GM19035 (cell line): ENCODE results near the gene ME2.
"Not testable (repeated sequence)": the region's sequence is repeated elsewhere in the genome, so short reads cannot be mapped to it uniquely, and the experiment has no call there.

ENCODE experiments used
- ATAC-seq: cut with Tn5 transposase; IDR thresholded peaks from one replicate; pipeline ENCODE4 v1.9.1; 2021; ENCODE audit not compliant: unreplicated experiment

ME2 gene

GRCh38 chr18:50911006-50911405, 32.1 kb downstream of the ME2 start:
- no peak for ATAC-seq

GRCh38 chr18:50917021-50917420, 38.1 kb downstream of the ME2 start:
- no peak for ATAC-seq

- ATAC-seq, result no peak
Measured at GRCh38 chr18:50918153-50918552, 39.2 kb downstream of the ME2 start.

GRCh38 chr18:50924372-50924771, 45.5 kb downstream of the ME2 start:
- ATAC-seq, result no peak

- no peak for ATAC-seq
Measured at GRCh38 chr18:50926521-50926920, 47.6 kb downstream of the ME2 start.

GRCh38 chr18:50928551-50928950, 49.6 kb downstream of the ME2 start:
- no peak for ATAC-seq

GRCh38 chr18:50933684-50934083, 54.8 kb downstream of the ME2 start:
- ATAC-seq, result no peak

- no peak for ATAC-seq
Measured at GRCh38 chr18:50934545-50935211, 55.8 kb downstream of the ME2 start.

GRCh38 chr18:50935493-50936191, 56.7 kb downstream of the ME2 start:
- no peak for ATAC-seq

GRCh38 chr18:50937183-50937582, 58.3 kb downstream of the ME2 start:
- no peak for ATAC-seq

- ATAC-seq, result no peak
Measured at GRCh38 chr18:50938912-50939311, 60.0 kb downstream of the ME2 start.

GRCh38 chr18:50944245-50944932, 65.5 kb downstream of the ME2 start:
- ATAC-seq, result no peak

GRCh38 chr18:50945918-50946317, 67.0 kb downstream of the ME2 start:
- not testable (repeated sequence) for ATAC-seq

GRCh38 chr18:50947899-50948298, 69.0 kb downstream of the ME2 start:
- no peak for ATAC-seq

- ATAC-seq, result no peak
Measured at GRCh38 chr18:50949185-50949584, 70.3 kb downstream of the ME2 start.

GRCh38 chr18:50950626-50951025, 71.7 kb downstream of the ME2 start:
- ATAC-seq, result no peak

- no peak for ATAC-seq
Measured at GRCh38 chr18:50953822-50954221, 74.9 kb downstream of the ME2 start.

GRCh38 chr18:50955253-50955652, 76.3 kb downstream of the ME2 start:
- ATAC-seq, result no peak

GRCh38 chr18:50956116-50956515, 77.2 kb downstream of the ME2 start:
- ATAC-seq, result no peak

- no peak for ATAC-seq
Measured at GRCh38 chr18:50961974-50962373, 83.1 kb downstream of the ME2 start.

- ATAC-seq, result peak; percentile 95
Measured at GRCh38 chr18:50967714-50968661, 89.1 kb downstream of the ME2 start, which contains the start of gene ELAC1. TSS of gene ELAC1 (plus strand) at chr18:50968040. CDS start at chr18:50974405, 6,365 bp downstream.
